Mesendoderm (in vitro differentiated cells): ENCODE measurements around the gene KIF3B.
"Not testable (repeated sequence)": the region's sequence is repeated elsewhere in the genome, so short reads cannot be mapped to it uniquely, and the experiment has no call there.

Source experiments
- DNase-seq: peaks from one replicate; pipeline ENCODE4 v3.0.0; 2013
- H2AK5ac ChIP-seq: 2 replicates; pipeline ENCODE4 v1.6.1; 2013; ENCODE audit warnings: low read length, inconsistent platforms
- H2BK120ac ChIP-seq: 2 replicates; pipeline ENCODE4 v1.6.1; 2013; ENCODE audit warnings: low read depth, mild to moderate bottlenecking, low read length, moderate library complexity, mixed read lengths
- H2BK15ac ChIP-seq: replicated peaks from 2 replicates; pipeline ENCODE4 v1.6.1; 2013; ENCODE audit warnings: low read depth, mild to moderate bottlenecking, moderate library complexity
- H2BK5ac ChIP-seq: 2 replicates; pipeline ENCODE4 v1.6.1; 2013; ENCODE audit warnings: low read length, inconsistent platforms
- H3K18ac ChIP-seq: 2 replicates; pipeline ENCODE4 v1.6.1; 2013; ENCODE audit warnings: mild to moderate bottlenecking, low read length, mixed read lengths
- H3K23ac ChIP-seq: one replicate; pipeline ENCODE4 v1.6.1; 2013; ENCODE audit warnings: low read length
- H3K27ac ChIP-seq: 2 replicates; pipeline ENCODE4 v1.5.1; 2013; ENCODE audit warnings: low read depth, mild to moderate bottlenecking, inconsistent platforms, low read length, moderate library complexity
- H3K27me3 ChIP-seq: 2 replicates; pipeline ENCODE4 v1.6.1; 2013; ENCODE audit warnings: low read length, control low read depth, mild to moderate bottlenecking, inconsistent platforms; ENCODE audit not compliant: insufficient read depth, poor library complexity
- H3K36me3 ChIP-seq: 2 replicates; pipeline ENCODE4 v1.6.1; 2013; ENCODE audit warnings: low read length, inconsistent platforms; ENCODE audit not compliant: control insufficient read depth, insufficient read depth
- H3K4ac ChIP-seq: one replicate; pipeline ENCODE4 v1.6.1; 2013; ENCODE audit warnings: low read depth, mild to moderate bottlenecking, low read length, moderate library complexity
- H3K4me1 ChIP-seq: 2 replicates; pipeline ENCODE4 v1.6.1; 2013; ENCODE audit warnings: low read depth, low read length, inconsistent platforms; ENCODE audit not compliant: control insufficient read depth
- H3K4me2 ChIP-seq: 2 replicates; pipeline ENCODE4 v1.6.1; 2013; ENCODE audit warnings: low read length
- H3K4me3 ChIP-seq: 2 replicates; pipeline ENCODE4 v1.5.1; 2013; ENCODE audit warnings: mild to moderate bottlenecking, low read length
- H3K56ac ChIP-seq: one replicate; pipeline ENCODE4 v1.6.1; 2013; ENCODE audit warnings: low read length
- H3K79me1 ChIP-seq: 2 replicates; pipeline ENCODE4 v1.6.1; 2013; ENCODE audit warnings: low read length, inconsistent platforms
- H3K79me2 ChIP-seq: 2 replicates; pipeline ENCODE4 v1.6.1; 2013; ENCODE audit warnings: mild to moderate bottlenecking, low read length; ENCODE audit not compliant: control insufficient read depth, insufficient read depth
- H3K9ac ChIP-seq: 2 replicates; pipeline ENCODE4 v1.6.1; 2013; ENCODE audit warnings: low read length, inconsistent platforms
- H4K5ac ChIP-seq: one replicate; pipeline ENCODE4 v1.6.1; 2013; ENCODE audit warnings: low read length
- H4K8ac ChIP-seq: one replicate; pipeline ENCODE4 v1.6.1; 2013; ENCODE audit warnings: low read depth, mild to moderate bottlenecking, control low read depth, low read length, moderate library complexity
- WGBS: extraction: QIAGEN DNeasy Blood & Tissue Kit; methylation state at CpG from one replicate; pipeline ENCODE4 v1.1.7; 2013; ENCODE audit warnings: low lambda C conversion rate, missing lambda C conversion rate; ENCODE audit not compliant: insufficient coverage; ENCODE audit errors: extremely low coverage; 5-methylcytosine and 5-hydroxymethylcytosine counted together

Gene KIF3B

DNA sequence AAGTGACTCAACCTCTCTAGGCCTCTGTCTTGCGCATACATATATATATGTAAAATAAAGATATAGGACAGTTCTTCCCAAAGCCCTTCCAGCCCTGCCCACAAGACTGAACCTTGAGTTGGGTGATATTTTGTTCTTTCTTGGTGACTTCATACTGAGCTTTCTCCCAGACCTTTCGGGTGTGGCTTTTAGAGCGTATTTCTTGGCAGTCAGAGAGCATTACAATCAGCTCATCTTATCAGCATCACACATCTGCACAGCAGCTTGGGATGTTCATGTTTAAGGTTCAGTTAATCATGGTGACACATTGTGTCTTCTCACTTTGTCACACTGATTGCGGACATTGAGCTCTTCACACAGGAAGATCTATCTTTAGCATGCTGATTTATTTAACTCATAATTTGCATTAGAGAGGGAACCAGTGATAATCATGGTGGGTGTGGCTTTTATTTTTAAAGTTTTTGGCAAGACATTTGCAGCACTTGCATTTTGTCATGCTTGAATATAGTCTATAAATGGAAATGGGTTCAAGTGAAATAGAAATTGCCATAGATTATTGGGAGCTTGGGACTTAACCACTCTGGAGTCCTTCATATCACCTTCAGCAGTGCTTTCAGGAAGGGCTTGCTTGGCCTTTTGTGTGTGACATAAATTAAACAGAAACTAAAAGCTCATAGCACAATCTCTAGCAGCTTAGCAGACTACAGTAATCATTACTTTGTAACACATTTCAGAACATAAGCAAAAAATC, 8.3 kb downstream of the KIF3B start:
- H4K8ac ChIP-seq: no peak overlapping the region
- no peaks in the 10 kb centered on the region for H3K4me1 ChIP-seq
- DNase-seq: no peak
- H3K56ac ChIP-seq: no peak overlapping the region
- H4K5ac ChIP-seq: no peak overlapping the region
- no peaks in the 10 kb centered on the region for H3K79me2 ChIP-seq
- H2BK15ac ChIP-seq: no peak overlapping the region
- no peaks in the 10 kb centered on the region for H3K36me3 ChIP-seq
- H3K4ac ChIP-seq: no peak overlapping the region
- no peak overlapping the region for H3K4me2 ChIP-seq
- H3K9ac ChIP-seq: no peak overlapping the region
- H3K18ac ChIP-seq: no peak overlapping the region
- H2AK5ac ChIP-seq: no peak overlapping the region
- no peaks in the 10 kb centered on the region for H3K79me1 ChIP-seq
- no peak overlapping the region for H3K4me3 ChIP-seq
- no peak overlapping the region for H2BK5ac ChIP-seq
- no peaks in the 10 kb centered on the region for H3K27me3 ChIP-seq
- H2BK120ac ChIP-seq: no peak overlapping the region
- no peak overlapping the region for H3K27ac ChIP-seq
- H3K23ac ChIP-seq: no peak overlapping the region
- no CpG with 5 or more reads among the region's 4 CpGs for WGBS

DNA sequence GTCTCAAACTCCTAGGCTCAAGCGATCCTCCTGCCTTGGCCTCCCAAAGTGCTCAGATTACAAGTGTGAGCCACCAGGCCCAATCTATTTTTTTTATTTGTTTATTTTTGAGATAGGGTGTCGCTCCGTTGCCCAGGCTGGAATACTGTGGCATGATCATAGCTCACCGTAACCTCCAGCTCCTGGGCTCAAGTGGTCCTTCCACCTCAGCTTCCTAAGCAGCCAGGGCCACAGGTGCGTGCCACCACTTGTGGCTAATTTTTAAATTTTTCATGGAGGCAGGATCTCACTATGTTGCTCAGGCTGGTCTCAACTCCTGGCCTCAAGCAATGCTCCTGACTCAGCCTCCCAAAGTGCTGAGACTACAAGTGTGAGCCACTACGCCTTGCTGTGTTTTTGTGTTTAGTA, 9.8 kb downstream of the KIF3B start:
- no peaks in the 10 kb centered on the region for H3K36me3 ChIP-seq
- no peak overlapping the region for H3K27ac ChIP-seq
- H3K18ac ChIP-seq: no peak overlapping the region
- H2AK5ac ChIP-seq: no peak overlapping the region
- no peak overlapping the region for H4K8ac ChIP-seq
- H3K4me1 ChIP-seq: no peaks in the 10 kb centered on the region
- H2BK15ac ChIP-seq: no peak overlapping the region
- H3K79me1 ChIP-seq: no peaks in the 10 kb centered on the region
- H3K56ac ChIP-seq: no peak overlapping the region
- H3K4me2 ChIP-seq: no peak overlapping the region
- H3K27me3 ChIP-seq: no peaks in the 10 kb centered on the region
- no peak overlapping the region for H2BK5ac ChIP-seq
- H4K5ac ChIP-seq: no peak overlapping the region
- no peak overlapping the region for H3K9ac ChIP-seq
- no peak overlapping the region for H2BK120ac ChIP-seq
- no peak overlapping the region for H3K4me3 ChIP-seq
- no CpG with 5 or more reads among the region's 6 CpGs for WGBS
- DNase-seq: no peak
- H3K23ac ChIP-seq: no peak overlapping the region
- H3K79me2 ChIP-seq: no peaks in the 10 kb centered on the region
- H3K4ac ChIP-seq: no peak overlapping the region

DNA sequence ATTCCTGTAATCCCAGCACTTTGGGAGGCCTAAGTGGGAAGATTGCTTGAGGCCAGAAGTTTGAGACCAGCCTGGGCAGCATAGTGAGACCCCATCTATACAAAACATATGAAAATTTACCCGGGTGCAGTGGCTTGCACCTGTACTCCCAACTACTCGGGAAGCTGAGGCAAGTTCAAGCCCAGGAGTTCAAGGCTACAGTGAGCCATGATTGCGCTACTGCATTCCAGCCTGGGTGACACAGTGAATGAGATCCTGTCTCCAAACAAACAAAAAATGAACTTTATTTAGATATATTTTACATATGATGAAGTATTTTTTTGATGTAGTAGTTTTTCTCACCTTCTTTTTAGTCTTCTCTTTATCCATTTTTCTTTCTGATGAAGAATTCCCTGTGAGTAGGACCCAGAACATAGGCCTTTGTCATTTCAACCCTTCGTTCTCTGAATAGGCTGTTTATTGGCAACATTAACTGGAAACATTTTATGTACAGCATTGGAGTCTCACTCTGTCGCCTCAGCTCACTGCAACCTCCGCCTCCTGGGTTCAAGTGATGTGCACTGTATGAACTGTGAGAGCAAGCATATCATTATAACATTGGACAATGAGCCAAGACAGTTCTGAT, 10.9 kb downstream of the KIF3B start:
- H3K27ac ChIP-seq: no peak overlapping the region
- no peak overlapping the region for H2BK5ac ChIP-seq
- no peak overlapping the region for H3K18ac ChIP-seq
- no peak overlapping the region for H3K9ac ChIP-seq
- no peaks in the 10 kb centered on the region for H3K4me1 ChIP-seq
- DNase-seq: no peak
- H2BK120ac ChIP-seq: no peak overlapping the region
- H3K27me3 ChIP-seq: no peaks in the 10 kb centered on the region
- no peaks in the 10 kb centered on the region for H3K79me2 ChIP-seq
- WGBS: no CpG with 5 or more reads among the region's 6 CpGs
- no peaks in the 10 kb centered on the region for H3K79me1 ChIP-seq
- no peak overlapping the region for H3K56ac ChIP-seq
- no peak overlapping the region for H4K8ac ChIP-seq
- no peak overlapping the region for H2AK5ac ChIP-seq
- no peak overlapping the region for H3K23ac ChIP-seq
- H3K4me2 ChIP-seq: no peak overlapping the region
- H3K36me3 ChIP-seq: no peaks in the 10 kb centered on the region
- H3K4ac ChIP-seq: no peak overlapping the region
- H3K4me3 ChIP-seq: no peak overlapping the region
- no peak overlapping the region for H2BK15ac ChIP-seq
- no peak overlapping the region for H4K5ac ChIP-seq

DNA sequence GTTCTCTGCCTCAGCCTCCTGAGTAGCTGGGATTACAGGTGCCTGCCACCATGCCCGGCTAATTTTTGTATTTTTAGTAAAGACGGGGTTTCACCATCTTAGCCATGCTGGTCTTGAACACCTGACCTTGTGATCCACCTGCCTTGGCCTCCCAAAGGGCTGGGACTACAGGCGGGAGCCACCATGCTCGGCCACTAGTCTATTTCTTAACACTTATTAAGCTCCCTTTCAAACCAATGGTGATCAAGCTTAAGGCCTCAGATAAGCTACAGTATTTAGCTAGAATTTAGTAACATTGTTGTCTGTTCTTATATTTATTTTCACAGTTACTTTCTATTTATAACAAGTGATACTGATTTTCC, 11.8 kb downstream of the KIF3B start:
- DNase-seq, H2AK5ac ChIP-seq, H3K27me3 ChIP-seq, H3K79me1 ChIP-seq, H3K4me1 ChIP-seq, H3K36me3 ChIP-seq, H3K27ac ChIP-seq, H3K56ac ChIP-seq, H2BK15ac ChIP-seq, H2BK5ac ChIP-seq, H3K23ac ChIP-seq, H3K4ac ChIP-seq, H2BK120ac ChIP-seq, H3K4me2 ChIP-seq, H3K4me3 ChIP-seq, H3K79me2 ChIP-seq, H3K9ac ChIP-seq, H3K18ac ChIP-seq, H4K5ac ChIP-seq, H4K8ac ChIP-seq: not testable (repeated sequence)
- no CpG with 5 or more reads among the region's 4 CpGs for WGBS

DNA sequence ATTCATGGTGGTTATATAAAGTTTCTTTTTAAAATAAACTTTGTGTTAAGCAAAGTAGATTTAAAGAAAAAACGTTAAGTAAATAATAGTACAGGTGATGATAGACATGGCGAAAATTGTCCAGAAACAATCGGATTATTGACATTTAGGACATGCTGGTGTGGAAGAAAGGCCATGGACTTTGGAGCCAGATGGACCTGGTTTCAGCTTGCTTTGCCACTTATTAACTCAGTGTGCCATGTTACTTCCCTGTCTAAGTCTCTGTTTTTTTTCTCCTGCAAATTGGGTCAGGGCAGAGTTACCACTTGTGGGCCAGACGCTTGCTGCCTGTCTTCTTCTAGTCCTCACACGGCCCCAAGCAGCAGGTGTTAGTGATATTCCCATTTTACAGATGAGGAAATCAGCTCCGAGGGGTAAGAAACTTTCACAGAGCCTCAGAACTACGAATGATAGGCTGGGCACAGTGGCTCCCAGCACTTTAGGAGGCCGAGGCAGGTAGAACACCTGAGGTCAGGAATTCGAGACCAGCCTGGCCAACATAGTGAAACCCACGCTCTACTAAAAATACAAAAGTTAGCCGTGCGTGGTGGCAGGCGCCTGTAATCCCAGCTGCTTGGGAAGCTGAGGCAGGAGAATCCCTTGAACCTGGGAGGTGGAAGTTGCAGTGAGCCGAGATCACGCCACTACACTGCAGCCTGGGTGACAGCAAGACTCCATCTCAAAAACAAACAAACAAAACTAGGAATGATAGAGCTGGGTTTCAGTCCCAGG, 12.4 kb downstream of the KIF3B start:
- no peak overlapping the region for H3K4ac ChIP-seq

More for the DNA sequence above, 12.4 kb downstream of the KIF3B start:
- H2BK120ac ChIP-seq: no peak overlapping the region
- H3K27ac ChIP-seq: no peak overlapping the region
- no peak overlapping the region for H3K4me3 ChIP-seq
- H2AK5ac ChIP-seq: no peak overlapping the region
- H4K8ac ChIP-seq: no peak overlapping the region
- no peak overlapping the region for H3K4me2 ChIP-seq
- H4K5ac ChIP-seq: no peak overlapping the region
- no peak for DNase-seq
- no peaks in the 10 kb centered on the region for H3K79me2 ChIP-seq
- H3K9ac ChIP-seq: no peak overlapping the region
- H3K79me1 ChIP-seq: no peaks in the 10 kb centered on the region
- no peak overlapping the region for H2BK5ac ChIP-seq
- H3K18ac ChIP-seq: no peak overlapping the region
- no peaks in the 10 kb centered on the region for H3K27me3 ChIP-seq
- no peak overlapping the region for H3K23ac ChIP-seq
- no peak overlapping the region for H3K56ac ChIP-seq
- H2BK15ac ChIP-seq: no peak overlapping the region
- 100% methylated on average over 3 of the region's 15 CpGs for WGBS
- H3K36me3 ChIP-seq: no peaks in the 10 kb centered on the region
- no peaks in the 10 kb centered on the region for H3K4me1 ChIP-seq
